Right lung (tissue), 5 donors: ENCODE data around the gene IMMP1L. TPM values are rescaled to one million over a fixed set of nuclear protein-coding genes. Genes with fewer than 3 reads are reported as not detected.

Source experiments
- DNase-seq, 2 donors: peaks; one replicate each; pipeline ENCODE4 v3.0.0-alpha.2; 2013
- polyA plus RNA-seq, 5 donors: library from polyadenylated mRNA; unstranded; fragments of 120-200 nt; gene quantifications; one replicate each; pipeline versions ENCODE4 v1.2.1 to v1.2.3, GENCODE V29; 2013; ENCODE audit warnings: inconsistent platforms in 1 of 5, low replicate concordance in 1 of 5; ENCODE audit not compliant: insufficient read length in 5 of 5, insufficient read depth in 1 of 5

The IMMP1L gene
- polyA plus RNA-seq, 5 donors, result 41.7 to 57.7 (median 48.3) TPM

DNA sequence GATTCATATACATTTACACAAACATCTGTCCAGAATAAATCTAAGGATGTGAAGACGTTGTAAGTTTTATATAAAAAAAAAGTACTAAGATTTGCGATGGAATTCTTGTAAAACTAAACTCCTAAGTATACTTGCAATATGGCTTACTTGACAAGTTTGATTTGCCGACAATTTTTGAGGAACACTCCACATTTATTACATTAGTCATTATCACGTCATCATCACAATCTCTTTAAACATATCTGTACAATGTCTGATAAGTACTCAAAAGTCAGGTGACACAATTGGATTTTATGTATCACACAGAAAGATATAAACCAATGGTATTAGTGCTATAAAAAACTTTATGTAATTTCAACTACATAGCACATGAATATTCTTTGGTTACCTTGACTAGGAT lies 30.4 kb downstream of the IMMP1L start:
- DNase-seq, result no peak

DNA sequence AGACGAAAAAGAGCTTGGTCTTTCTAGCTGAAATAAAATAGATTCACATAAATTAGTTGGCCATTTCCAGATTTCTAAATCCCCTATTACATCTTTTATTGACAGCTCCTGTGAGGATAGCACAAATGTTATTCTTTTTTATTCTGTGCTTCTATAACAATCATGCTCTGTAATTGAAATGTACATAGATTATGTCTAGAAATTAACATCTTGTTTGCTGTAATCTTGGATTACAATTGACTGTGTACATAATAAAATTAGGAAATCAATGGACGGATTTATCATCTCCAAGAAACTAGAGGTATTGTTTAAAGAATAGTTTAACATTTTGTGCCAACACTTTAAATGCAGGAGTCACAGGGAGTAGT lies 31.2 kb downstream of the IMMP1L start:
- DNase-seq, result no peak

DNA sequence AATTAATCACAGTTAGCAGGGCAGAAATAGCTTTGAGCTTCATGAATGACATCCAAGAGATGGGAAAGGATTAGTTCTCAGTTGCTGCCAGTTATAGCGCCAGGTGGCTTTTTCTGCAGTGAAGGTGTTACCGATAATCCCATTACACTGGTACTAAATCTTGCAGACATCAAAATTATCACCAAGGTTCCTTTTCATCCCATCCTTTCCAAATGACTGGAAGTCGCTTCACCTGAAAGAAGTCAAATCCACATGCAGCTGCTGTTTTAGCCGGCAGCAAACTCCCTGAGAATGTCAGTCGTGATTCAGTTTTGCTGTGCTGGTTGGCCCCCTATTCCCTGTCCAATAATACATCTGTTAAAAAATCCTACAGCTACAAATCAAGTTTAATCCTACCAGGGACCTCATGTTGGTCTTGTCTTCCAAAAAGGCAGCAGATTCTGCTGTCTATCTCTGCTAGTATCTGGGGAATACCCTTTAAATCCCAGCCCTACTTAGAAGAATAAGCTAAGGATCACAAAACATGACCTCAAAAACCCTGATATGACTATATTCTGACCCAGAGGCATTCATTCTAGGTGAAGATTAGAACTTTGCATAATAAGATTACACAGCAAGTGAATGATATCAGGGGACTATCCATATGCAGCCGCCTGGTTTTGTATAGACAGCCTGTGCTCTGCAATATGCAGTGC lies 31.7 kb downstream of the IMMP1L start:
- DNase-seq, result no peak

DNA sequence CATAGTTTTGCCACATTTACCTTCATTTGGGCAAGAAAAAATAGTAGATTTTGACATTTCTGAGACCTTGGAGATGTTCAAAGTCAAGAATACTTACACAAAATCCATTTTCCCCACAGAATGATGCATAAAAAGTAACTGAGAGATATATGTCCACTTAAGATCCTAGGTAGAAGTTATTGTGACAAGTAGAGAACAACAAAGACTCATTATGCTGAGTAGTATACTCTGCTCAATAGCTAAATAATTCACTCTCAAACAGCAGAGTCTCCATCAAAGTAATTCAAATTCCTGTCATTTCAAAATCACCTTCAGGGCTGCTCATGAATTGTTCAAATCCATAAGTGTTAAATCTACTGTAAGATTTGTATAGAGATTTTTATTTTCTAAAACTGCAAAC lies 35.3 kb downstream of the IMMP1L start:
- no peak for DNase-seq

DNA sequence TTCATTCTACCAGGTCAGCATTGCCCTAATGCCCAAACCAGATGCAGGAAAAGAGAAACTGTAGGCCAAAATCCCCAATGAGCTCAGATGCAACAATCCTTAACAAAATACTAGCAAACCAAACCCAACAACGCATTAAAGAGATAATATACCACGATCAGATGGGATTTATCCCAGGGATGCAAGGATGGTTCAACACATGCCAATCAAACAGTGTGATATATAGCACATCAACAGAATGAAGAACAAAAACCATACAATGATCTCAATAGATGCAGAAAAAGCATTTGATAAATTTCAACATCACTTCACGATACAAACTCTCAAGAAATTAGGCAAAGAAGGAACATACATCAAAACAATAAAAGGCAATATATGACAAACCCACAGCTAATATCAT lies 45.0 kb downstream of the IMMP1L start:
- DNase-seq, result no peak

DNA sequence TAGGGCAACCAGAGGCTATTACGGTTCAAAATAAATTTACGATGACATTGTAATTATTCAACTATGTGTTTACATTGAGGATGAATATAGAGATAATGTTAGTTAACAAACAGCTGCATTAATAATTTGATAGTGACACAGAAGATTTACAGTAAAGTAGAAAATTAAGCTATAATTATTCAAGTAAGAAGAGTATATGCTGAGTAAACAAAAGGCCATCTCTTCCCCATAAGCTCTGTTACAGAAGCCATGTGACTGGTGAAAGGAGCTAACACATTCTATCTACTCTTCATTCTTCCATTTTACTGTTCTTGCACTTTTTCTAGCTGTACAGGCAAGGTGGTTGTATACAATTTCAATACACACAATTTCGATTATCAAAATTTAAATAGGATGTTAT lies 54.2 kb downstream of the IMMP1L start:
- DNase-seq, result no peak

DNA sequence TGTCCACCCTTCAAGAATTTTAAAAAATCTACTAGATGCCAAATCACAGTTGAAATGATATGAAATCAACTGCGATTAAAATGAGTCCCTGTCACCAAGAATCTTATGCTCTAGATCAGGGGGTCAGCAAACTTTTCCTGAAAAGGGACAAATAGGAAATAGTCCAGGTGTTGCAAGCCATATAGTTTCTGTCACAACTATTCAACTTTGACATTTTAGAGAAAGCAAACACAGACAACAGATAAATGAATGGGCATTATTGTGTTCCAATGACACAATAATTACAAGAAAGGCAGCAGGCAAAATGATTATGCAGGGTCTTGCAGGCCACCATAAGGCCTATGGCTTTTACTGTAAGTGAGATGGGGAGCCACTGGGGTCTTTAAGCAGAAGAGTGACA lies 58.6 kb downstream of the IMMP1L start:
- DNase-seq, result no peak

DNA sequence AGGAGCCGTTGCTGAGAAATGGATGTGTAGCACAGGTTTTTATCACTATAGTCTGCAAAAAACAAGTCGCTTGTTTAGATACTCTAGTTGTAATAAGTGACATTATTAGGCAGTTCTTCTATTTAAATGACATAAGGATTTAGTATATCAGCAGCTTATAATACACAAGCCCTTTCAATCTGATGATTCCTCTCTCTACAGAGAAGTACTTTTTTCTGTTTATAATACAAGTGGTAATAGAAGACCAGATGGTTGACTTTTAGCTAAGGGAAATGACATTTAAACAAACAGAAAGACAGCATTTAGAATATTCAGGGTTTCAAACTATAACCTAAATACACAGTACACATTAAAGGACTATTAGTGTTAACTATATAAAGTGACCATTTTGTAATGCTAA lies 60.4 kb downstream of the IMMP1L start:
- peak in 1 of 2 donors; percentile 6 for DNase-seq

DNA sequence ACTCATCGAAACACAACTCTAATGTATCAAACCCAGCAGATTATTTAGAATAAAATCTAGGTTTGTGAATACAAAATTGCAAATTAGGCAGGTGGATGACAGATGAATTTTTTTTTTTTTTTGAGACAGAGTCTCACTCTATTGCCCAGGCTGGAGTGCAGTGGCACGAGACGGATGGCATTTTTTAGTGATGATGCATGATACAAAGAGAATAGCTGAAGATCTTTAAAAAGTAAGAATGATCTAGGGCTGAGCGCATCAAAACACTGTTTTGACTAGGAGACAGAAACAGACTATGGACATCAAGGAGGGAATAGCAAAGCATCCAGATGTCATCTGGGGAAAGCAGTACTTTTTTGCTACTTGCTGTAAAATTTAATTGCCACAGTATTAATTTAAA lies 63.8 kb downstream of the IMMP1L start:
- no peak for DNase-seq

DNA sequence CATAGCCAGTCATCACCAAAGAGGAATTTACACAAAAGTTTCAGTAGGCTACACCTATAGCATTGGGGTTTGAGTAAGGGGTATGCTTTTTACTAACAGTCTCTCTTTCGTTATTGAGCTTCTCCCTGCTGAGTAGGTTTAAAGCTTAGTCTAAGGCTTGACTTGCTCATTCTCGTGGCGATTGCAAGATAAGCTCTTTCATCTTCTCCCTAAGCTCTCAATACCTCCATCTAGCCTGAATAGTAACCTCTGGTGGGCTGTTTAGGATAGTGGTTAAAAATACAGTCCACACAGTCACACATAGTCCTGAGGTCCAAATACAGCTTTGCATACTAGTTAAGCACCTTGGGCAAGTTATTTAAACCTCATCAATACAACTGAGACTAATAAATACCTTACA lies 65.6 kb downstream of the IMMP1L start:
- no peak for DNase-seq

DNA sequence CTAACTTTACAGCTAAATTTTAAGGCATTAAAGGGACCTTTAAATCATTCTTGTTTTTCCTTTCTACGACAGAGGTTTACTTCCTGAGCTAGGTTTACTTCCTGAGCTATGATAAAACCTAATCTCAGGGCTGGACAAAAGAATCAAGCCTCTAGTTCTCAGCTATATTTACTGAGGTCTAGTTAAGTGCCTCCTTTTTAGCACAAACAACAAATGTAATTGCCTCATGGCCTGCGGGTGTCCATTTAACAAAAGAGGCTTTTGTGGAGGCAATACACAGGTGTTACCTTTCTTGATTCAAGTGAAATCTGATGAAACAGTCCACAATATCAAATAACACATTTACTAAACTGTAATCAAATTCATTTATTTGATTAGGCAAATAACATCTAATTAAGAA lies 67.3 kb downstream of the IMMP1L start:
- no peak for DNase-seq

DNA sequence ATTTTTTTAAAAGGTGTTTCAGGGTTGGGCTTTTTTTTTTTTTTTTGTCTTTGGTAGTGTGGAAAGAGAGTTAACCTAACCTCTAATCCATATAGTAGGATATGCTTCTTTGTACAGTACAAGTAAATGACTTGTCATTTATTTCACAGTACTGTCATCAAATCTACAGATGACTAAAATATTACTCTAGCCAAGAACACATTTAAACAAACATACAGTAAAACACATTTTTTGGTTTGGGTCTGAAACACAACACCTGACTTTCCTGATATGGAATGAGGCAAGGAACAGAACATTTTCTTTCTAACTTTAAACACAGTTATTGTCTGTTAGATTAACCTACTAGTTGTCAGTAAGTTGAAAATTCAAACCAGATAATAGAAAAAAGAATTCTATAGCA lies 68.1 kb downstream of the IMMP1L start:
- DNase-seq, result no peak

DNA sequence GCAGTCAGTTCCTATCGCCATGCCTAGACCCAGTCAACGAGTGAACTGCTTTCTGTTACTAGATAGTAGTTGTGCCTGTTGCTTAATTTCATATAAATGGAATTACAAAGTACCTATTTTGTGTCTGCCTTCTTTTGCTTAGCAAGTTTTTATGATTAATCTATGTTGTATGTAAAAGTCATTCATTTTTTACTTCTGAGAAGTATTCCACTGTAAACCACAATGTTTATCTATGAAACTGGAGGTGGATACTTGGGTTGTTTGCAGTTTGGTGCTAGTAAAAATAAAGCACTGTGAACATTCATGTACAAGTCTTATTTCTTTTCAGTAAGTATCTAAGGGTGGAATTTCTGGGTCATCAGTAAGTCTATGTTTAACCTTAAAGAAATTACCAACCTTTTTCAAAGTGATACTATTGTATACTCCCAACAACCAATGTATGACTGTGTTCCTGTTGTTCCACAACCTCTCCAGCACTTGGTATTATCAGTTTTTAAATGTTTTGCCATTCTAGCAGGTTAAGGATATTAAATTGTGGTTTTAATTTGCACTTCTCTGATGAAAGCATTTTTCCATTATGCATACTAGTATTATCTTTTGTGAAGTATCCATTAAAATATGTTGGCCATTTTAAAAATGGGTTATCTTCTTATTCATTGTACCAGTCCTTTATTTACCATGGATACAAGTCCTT lies 71.5 kb downstream of the IMMP1L start:
- no peak for DNase-seq

DNA sequence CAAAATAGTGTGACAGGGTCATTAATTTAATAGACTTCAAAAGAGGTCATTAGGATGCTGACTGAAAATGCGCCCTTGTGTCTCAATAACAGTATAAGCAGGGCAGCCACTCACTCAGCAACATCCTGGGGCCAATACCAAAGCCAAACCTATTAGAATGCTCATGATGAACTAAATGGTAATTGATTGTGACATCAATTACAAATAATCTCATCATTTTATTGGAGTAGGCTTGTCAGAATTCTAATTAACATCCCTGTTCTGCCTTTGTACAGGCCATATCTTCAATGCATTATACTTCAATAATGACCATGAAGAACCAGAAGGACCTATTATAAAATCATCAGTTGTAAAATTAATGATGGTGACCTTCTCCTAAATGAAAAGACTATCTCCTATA lies 75.6 kb downstream of the IMMP1L start:
- no peak for DNase-seq

DNA sequence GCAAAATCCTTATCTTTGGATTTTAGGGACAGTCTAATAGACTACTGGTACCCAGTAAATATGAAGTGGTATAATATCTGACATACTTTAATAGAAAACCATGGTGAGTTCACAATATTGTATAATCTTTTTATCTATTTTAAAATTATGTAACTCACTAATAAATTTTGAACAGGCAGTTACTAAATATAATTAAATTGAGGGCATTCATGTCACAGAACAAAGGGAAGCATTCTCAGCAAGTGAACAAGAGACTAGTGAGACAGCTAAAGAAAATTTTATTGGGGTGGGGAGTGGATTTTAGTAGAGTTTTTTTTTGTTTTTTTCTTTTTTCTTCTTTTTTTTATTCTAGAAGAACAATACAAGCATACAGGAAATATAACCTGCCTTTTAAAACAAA lies 84.8 kb downstream of the IMMP1L start:
- no peak for DNase-seq

DNA sequence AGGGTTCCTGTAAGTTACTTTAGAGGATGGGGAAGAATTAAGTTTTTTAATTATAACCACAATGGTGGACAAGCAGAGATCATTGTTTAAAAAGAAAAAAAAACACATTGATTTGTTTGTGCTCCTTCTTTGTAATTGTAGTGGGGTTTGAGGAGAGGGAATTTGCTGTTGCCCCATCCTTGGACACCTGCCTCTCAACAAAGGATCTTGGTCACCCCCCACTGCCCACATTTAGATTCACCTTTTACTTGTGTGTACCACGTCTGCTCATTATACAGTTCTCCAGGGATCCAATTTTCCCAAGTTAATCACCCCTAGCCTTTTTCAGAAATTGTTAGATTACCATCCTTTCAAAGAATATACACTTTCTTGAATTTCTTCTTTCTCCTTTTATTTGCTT lies 86.7 kb downstream of the IMMP1L start:
- DNase-seq, result no peak

DNA sequence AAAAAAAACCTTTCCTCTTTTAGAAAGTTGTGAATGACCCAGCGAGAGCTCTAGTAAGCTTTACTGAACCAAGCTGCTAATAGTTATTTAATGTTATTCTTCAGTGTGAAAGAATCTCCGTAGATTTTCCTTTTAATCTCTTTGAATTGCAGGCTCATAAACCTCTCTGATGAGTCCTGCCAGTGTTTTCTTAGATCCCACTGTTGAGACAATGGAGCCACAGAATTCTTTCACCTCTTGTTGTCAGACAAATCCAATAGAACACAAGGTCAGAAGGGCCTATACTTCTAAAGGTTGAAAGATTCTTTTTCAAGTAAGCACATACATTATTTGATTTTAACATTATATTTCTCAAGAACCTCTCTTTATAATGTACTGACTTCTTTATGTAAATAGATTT lies 87.6 kb downstream of the IMMP1L start:
- no peak for DNase-seq

DNA sequence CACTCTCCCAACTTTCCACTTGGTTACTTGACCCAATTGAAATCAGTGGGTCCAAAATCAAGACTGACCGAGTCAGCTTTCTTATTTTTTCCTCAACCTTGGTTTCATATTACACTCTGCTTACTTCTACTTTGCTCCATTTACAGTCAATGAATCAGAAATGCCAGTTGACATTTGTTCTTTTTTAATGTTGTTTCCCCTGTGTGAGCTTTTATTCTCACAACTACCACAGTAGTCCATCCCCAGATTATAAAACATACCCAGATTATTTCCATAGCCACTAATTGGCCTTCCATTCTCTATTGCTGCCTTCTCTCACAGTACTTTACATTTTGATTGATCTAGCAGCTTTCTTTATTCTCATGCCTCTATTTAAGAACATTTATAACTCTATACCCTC lies 89.8 kb downstream of the IMMP1L start:
- DNase-seq, result no peak

DNA sequence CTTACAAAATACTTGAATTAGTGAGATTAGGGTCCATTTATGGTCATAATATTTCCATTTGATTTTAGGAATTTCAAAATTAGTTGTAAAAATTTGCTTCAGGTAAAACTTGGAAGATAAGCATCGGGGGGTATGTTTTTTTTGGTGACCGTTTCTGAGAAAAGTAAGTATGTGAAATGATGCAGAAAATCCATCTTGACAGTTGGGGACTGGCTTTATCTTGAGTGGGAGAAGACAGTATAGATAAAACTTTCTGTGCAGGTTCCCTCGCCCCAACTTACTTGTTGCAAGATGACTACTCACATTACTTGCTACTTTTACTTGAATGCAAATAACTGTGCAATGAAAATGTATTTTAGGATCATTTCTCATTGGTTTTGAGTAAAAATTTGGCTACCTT lies 90.3 kb downstream of the IMMP1L start:
- DNase-seq, result no peak

DNA sequence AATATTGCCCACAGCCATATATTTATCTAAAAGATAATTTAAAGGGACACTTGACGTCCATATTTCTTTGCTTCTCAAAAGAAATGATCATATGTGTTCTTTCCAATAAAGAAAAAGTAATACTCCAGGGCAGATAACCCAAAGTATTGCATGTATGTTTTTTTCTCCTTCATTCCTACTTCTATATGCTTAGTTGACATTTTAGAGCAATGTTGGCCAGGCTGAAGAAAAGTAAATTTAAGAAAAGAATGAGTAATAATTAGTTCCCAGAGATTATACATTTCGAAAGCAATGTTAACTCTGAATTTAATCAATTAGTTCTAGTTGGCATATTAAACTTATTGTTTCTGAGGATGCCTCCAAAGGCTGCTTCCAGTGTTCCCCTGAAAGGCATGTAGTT lies 91.6 kb downstream of the IMMP1L start:
- DNase-seq, result no peak

DNA sequence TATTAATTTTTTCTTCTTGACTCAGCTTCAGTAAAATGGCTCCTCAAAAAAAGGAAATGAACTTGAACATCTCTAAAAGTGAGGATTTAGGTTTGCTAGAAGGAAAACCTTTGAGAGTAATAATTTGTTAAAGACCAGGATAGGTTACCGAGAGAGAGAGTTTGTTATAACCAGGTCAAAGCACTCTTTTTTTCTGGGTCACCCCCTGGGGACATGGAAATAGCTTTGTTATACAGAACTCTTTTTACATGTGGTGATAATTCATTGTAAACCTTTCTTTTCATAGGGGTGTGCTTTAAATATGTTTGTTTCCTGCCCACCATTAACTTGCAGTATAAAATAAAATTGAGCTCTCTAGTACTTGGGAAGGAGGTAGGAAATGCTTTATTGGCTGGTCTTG lies 92.1 kb downstream of the IMMP1L start:
- no peak for DNase-seq

DNA sequence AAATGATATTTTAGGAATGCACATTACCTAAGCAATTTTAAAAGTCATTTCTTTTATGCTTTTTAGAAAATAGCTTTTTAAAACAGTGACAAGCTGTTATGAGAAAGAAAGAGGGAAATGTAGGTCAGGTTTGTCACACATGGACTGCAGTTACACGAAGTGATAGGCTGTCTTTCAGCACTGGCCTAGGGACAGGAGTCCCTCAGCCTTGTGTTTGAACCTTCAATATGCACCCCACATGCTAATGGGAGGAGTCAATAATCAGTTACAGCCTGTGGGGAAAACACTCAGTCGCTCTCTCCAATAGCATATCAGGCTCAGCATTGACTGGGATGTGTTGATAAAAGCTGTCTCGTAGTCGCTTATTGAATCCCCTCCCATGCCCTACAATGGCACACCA lies 94.0 kb downstream of the IMMP1L start:
- no peak for DNase-seq

DNA sequence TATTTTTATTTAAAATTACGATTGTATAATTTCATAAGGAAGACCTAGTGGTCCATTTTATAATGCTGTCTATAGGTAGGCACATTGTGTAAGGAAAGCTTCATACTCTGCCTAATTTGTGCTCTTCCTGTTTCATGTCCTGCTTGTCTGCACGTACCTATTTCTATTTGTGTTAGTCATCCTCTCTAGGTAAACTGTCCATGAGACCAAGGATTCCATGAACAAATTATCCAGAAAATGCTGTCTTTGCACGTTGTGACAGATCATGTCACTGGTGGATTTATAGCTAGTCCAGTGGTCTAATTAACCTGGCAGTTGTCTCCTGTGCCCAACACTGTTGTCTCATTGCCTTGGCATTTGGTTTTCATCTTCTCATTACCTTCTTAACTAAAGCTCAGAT lies 95.1 kb downstream of the IMMP1L start:
- DNase-seq, result no peak

DNA sequence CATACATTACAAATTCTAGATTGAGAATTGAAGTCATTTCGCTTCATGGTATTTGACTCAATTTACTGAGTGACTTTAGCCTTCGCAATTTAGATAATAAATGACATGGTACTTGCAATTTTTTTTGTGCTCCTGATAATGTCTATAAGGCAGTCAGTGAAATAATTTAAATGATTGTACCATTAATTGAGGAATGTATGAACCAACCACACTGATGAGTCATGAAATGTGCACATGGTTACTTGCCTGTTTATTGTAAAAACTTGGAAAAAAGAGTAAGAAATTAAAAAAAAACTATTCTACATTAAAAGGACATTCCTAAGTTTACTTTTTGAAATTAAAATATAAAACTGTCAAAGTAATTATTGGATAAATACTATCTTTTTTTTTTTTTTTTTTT lies 96.5 kb downstream of the IMMP1L start:
- no peak for DNase-seq
